H1 (cell line): ENCODE data around the gene DOCK8. TPM values are rescaled to one million over a fixed set of nuclear protein-coding genes. Genes with fewer than 3 reads are reported as not detected.

Source experiments
- CTCF ChIA-PET: fragments of 300-600 bp; sonication (Branson Sonifier 250); formaldehyde crosslinking; loops from one replicate; lab custom pipeline; 2021; ENCODE audit not compliant: partially characterized antibody; lab: Charles Lee
- POLR2A ChIA-PET: fragments of 300-600 bp; sonication (Branson Sonifier 250); formaldehyde crosslinking; loops from one replicate; lab custom pipeline; 2021; ENCODE audit warnings: inconsistent platforms; ENCODE audit not compliant: partially characterized antibody; lab: Charles Lee
- DNase-seq, 2 experiments: peaks; one replicate each; pipeline versions ENCODE4 v3.0.0 to v3.0.0-alpha.2; 2010 to 2022; ENCODE audit warnings: low spot score in 2 of 2, low read depth in 1 of 2, mixed read lengths in 1 of 2
- FAIRE-seq: peaks from 2 replicates; lab custom pipeline; 2011; peaks lifted over from hg19 to GRCh38; lab: Jason Lieb, UNC
- H2AFZ ChIP-seq: 2 replicates; pipeline ENCODE4 v1.8.1; 2012; ENCODE audit warnings: low read length, inconsistent platforms
- H2AK5ac ChIP-seq: 2 replicates; pipeline ENCODE4 v1.6.1; 2013; ENCODE audit warnings: low read depth, low read length
- H2BK120ac ChIP-seq: replicated peaks from 2 replicates; pipeline ENCODE3; 2013; ENCODE audit warnings: low read depth, low read length, inconsistent platforms
- H2BK12ac ChIP-seq: 2 replicates; pipeline ENCODE4 v1.6.1; 2013; ENCODE audit warnings: low read depth, low read length
- H2BK15ac ChIP-seq: 2 replicates; pipeline ENCODE4 v1.6.1; 2013; ENCODE audit warnings: low read length
- H2BK20ac ChIP-seq: 2 replicates; pipeline ENCODE4 v1.6.1; 2013; ENCODE audit warnings: low read length
- H2BK5ac ChIP-seq: 2 replicates; pipeline ENCODE4 v1.6.1; 2013; ENCODE audit warnings: low read depth, low read length
- H3K14ac ChIP-seq: 2 replicates; pipeline ENCODE4 v1.6.1; 2013; ENCODE audit warnings: inconsistent platforms; ENCODE audit not compliant: insufficient read length
- H3K18ac ChIP-seq: 2 replicates; pipeline ENCODE4 v1.6.1; 2013; ENCODE audit warnings: low read length; ENCODE audit errors: extremely low read depth
- H3K23ac ChIP-seq: 2 replicates; pipeline ENCODE4 v1.6.1; 2013; ENCODE audit warnings: inconsistent platforms; ENCODE audit not compliant: insufficient read length
- H3K23me2 ChIP-seq: 2 replicates; pipeline ENCODE4 v1.6.1; 2013; ENCODE audit warnings: low read depth, low read length
- H3K27ac ChIP-seq: 2 replicates; pipeline ENCODE4 v1.6.1; 2011; ENCODE audit warnings: low read depth, low read length, inconsistent platforms
- H3K27me3 ChIP-seq, 4 experiments: replicated peaks in 1 of 4; 1 replicate in 1 of 4; 2 replicates in 3 of 4; pipeline versions ENCODE4 v1.6.1 to v1.8.1; 2011 to 2013; ENCODE audit warnings: low read length in 3 of 4, mild to moderate bottlenecking in 3 of 4, inconsistent platforms in 2 of 4, mixed read lengths in 2 of 4, moderate library complexity in 1 of 4; ENCODE audit not compliant: control insufficient read depth in 3 of 4, insufficient read depth in 3 of 4; ENCODE audit errors: extremely low read depth in 1 of 4
- H3K36me3 ChIP-seq, 4 experiments: 2 replicates each; pipeline versions ENCODE4 v1.6.1 to v1.8.1; 2011 to 2013; ENCODE audit warnings: mild to moderate bottlenecking in 4 of 4, low read length in 3 of 4, moderate library complexity in 2 of 4, control low read depth in 1 of 4, inconsistent platforms in 1 of 4; ENCODE audit not compliant: insufficient read depth in 4 of 4, control insufficient read depth in 2 of 4
- H3K4ac ChIP-seq: replicated peaks from 2 replicates; pipeline ENCODE3; 2013; ENCODE audit warnings: low read length, low read depth, mixed read lengths, inconsistent platforms; ENCODE audit not compliant: insufficient read length
- H3K4me1 ChIP-seq, 4 experiments: replicated peaks in 1 of 4; 1 replicate in 1 of 4; 2 replicates in 3 of 4; pipeline versions ENCODE4 v1.6.1 to v1.8.1; 2011 to 2013; ENCODE audit warnings: low read length in 3 of 4, inconsistent platforms in 2 of 4, mixed read lengths in 1 of 4; ENCODE audit not compliant: insufficient read depth in 4 of 4, control insufficient read depth in 3 of 4
- H3K4me2 ChIP-seq, 2 experiments: 2 replicates each; pipeline versions ENCODE4 v1.6.1 to v1.8.1; 2011 to 2013; ENCODE audit warnings: low read depth in 2 of 2, low read length in 2 of 2, control low read depth in 1 of 2, inconsistent platforms in 1 of 2, mild to moderate bottlenecking in 1 of 2; ENCODE audit not compliant: insufficient read depth in 1 of 2
- H3K4me3 ChIP-seq, 4 experiments: fragments of 200-600, 300-600 bp in 1 of 4; sonication (generic), shearing (Covaris generic), sonication (Bioruptor Twin) in 1 of 4; 2 replicates each; pipeline versions ENCODE4 v1.5.1 to v1.8.1; 2011 to 2016; ENCODE audit warnings: low read length in 4 of 4, low read depth in 3 of 4, control low read depth in 2 of 4, inconsistent platforms in 2 of 4, mild to moderate bottlenecking in 2 of 4, mixed read lengths in 1 of 4, moderate library complexity in 1 of 4; ENCODE audit not compliant: insufficient read depth in 2 of 4; ENCODE audit errors: extremely low read depth in 1 of 4
- H3K56ac ChIP-seq: replicated peaks from 2 replicates; pipeline ENCODE3; 2013; ENCODE audit warnings: low read depth, mild to moderate bottlenecking, mixed read lengths, low read length, inconsistent platforms; ENCODE audit not compliant: insufficient read length
- H3K79me1 ChIP-seq: 2 replicates; pipeline ENCODE4 v1.6.1; 2013; ENCODE audit warnings: low read depth, low read length, control low read depth
- H3K79me2 ChIP-seq, 2 experiments: 2 replicates each; pipeline versions ENCODE4 v1.6.1 to v1.8.1; 2012 to 2013; ENCODE audit warnings: low read length in 2 of 2, mild to moderate bottlenecking in 2 of 2, inconsistent platforms in 1 of 2; ENCODE audit not compliant: insufficient read depth in 2 of 2, control insufficient read depth in 1 of 2
- H3K9ac ChIP-seq, 4 experiments: replicated peaks in 1 of 4; 1 replicate in 1 of 4; 2 replicates in 3 of 4; pipeline versions ENCODE4 v1.6.1 to v1.8.1; 2011 to 2013; ENCODE audit warnings: low read depth in 3 of 4, low read length in 3 of 4, control low read depth in 2 of 4, mild to moderate bottlenecking in 2 of 4, moderate library complexity in 2 of 4, inconsistent platforms in 1 of 4; ENCODE audit errors: extremely low read depth in 1 of 4
- H3K9me3 ChIP-seq, 2 experiments: 2 replicates each; pipeline versions ENCODE4 v1.6.1 to v1.8.1; 2012 to 2013; ENCODE audit warnings: mild to moderate bottlenecking in 2 of 2, moderate library complexity in 2 of 2, control low read depth in 1 of 2, inconsistent platforms in 1 of 2, low read depth in 1 of 2, low read length in 1 of 2, mixed read lengths in 1 of 2; ENCODE audit not compliant: insufficient read depth in 2 of 2
- H4K20me1 ChIP-seq, 2 experiments: replicated peaks in 1 of 2; 2 replicates each; pipeline versions ENCODE3 to v1.8.1; 2011 to 2013; ENCODE audit warnings: inconsistent platforms in 2 of 2, low read length in 2 of 2, mild to moderate bottlenecking in 1 of 2; ENCODE audit not compliant: insufficient read depth in 2 of 2, control insufficient read depth in 1 of 2
- H4K5ac ChIP-seq: 2 replicates; pipeline ENCODE4 v1.6.1; 2013; ENCODE audit warnings: low read length, low read depth, mixed read lengths, inconsistent platforms; ENCODE audit not compliant: insufficient read length
- H4K8ac ChIP-seq: 2 replicates; pipeline ENCODE4 v1.8.0; 2013; ENCODE audit warnings: mild to moderate bottlenecking, moderate library complexity, low read length, inconsistent platforms; ENCODE audit not compliant: insufficient read depth; ENCODE audit errors: extremely low read depth
- H4K91ac ChIP-seq: replicated peaks from 2 replicates; pipeline ENCODE3; 2013; ENCODE audit warnings: low read length, mixed read lengths, inconsistent platforms; ENCODE audit not compliant: insufficient read length
- EZH2 ChIP-seq: fragments of 200-600 bp; sonication (generic); IDR thresholded peaks from 2 replicates; pipeline ENCODE4 v1.7.1; 2012; ENCODE audit warnings: low read depth, mild to moderate bottlenecking, moderate library complexity, low read length, inconsistent platforms; ENCODE audit not compliant: severe bottlenecking
- GTF2F1 ChIP-seq: IDR thresholded peaks from 2 replicates; pipeline ENCODE4 v1.6.1; 2012; ENCODE audit warnings: low read depth, low read length, improper control_type of control experiment, borderline replicate concordance
- JUND ChIP-seq: IDR thresholded peaks from 2 replicates; pipeline ENCODE4 v1.6.1; 2011; ENCODE audit warnings: mild to moderate bottlenecking, improper control_type of control experiment, low read length
- WGBS, 2 experiments: shearing (Covaris generic) in 1 of 2; methylation state at CpG; one replicate each; pipeline versions ENCODE4 v1.1.6 to v1.1.7; 2013 to 2015; ENCODE audit warnings: low lambda C conversion rate in 2 of 2, mixed read lengths in 2 of 2, inconsistent platforms in 1 of 2, low coverage in 1 of 2, missing lambda C conversion rate in 1 of 2; ENCODE audit not compliant: insufficient replicate concordance in 2 of 2, insufficient coverage in 1 of 2, insufficient read length in 1 of 2; ENCODE audit errors: extremely low coverage in 1 of 2, missing lambda C conversion rate in 1 of 2; 5-methylcytosine and 5-hydroxymethylcytosine counted together
- polyA plus RNA-seq, 7 experiments: library from polyadenylated mRNA; depleted of rRNA in 3 of 7; stranded (reverse) in 5 of 7; unstranded in 2 of 7; fragments of >200 nt in 5 of 7; fragments of 200-250 nt in 2 of 7; gene quantifications; 1 replicate in 5 of 7; 2 replicates in 1 of 7; 4 replicates in 1 of 7; pipeline versions ENCODE4 v1.2.1 to v1.2.3, GENCODE V29; 2011 to 2013; ENCODE audit warnings: missing spikeins in 2 of 7, mixed read lengths in 2 of 7
- total RNA-seq: library from RNA; stranded (reverse); fragmentation: NEBNext Ultra II Directional; extraction: Animal tissue kit (Norgen Biotek cat#: 25700); gene quantifications from 2 replicates; pipeline ENCODE4 v1.2.1, GENCODE V29; 2021

Gene DOCK8
- total and polyA plus RNA-seq, 2 of the 8 experiments (the other 6 are each of a cell fraction or from before 2014, with no cell fraction given), result 0.57 to 2.0 TPM

- Histone ChIP-seq H3K9ac (no peak overlapping the region), H3K4me2 (no peak overlapping the region), H4K8ac (no peak overlapping the region), H3K27ac (no peak overlapping the region), H3K18ac (no peak overlapping the region), H3K56ac (no peak overlapping the region), H3K79me1 (no peaks in the 10 kb centered on the region), H4K5ac (no peak overlapping the region), H2BK20ac (no peak overlapping the region), H3K36me3 (no peaks in the 10 kb centered on the region)
- FAIRE-seq, result no peak
- TF ChIP-seq JUND, result no peak
- no peak for TF ChIP-seq GTF2F1
- TF ChIP-seq EZH2, result no peak
- TF ChIP-seq, all 59 proteins: peak for 0
- 84% methylated on average over 2 of the region's 2 CpGs; no CpG with 5 or more reads in 1 of the 2 experiments for WGBS, 2 experiments
- no peak overlapping the region for H3K4ac ChIP-seq
- H2BK5ac ChIP-seq, result no peak overlapping the region
- ChIA-PET CTCF (no interaction called here), POLR2A (no interaction called here)
- no peaks in the 10 kb centered on the region for H3K23me2 ChIP-seq
- DNase-seq, result no peak
- H3K79me2 ChIP-seq, result no peaks in the 10 kb centered on the region
- H3K27me3 ChIP-seq, result no peaks in the 10 kb centered on the region
- no peaks in the 10 kb centered on the region for H3K9me3 ChIP-seq
- no peaks in the 10 kb centered on the region for H4K20me1 ChIP-seq
- H3K4me1 ChIP-seq, result no peaks in the 10 kb centered on the region
- no peak overlapping the region for H3K4me3 ChIP-seq
- H2BK15ac ChIP-seq, result no peak overlapping the region
- no peak overlapping the region for H3K14ac ChIP-seq
- H3K23ac ChIP-seq, result no peak overlapping the region
- no peak overlapping the region for H2BK12ac ChIP-seq
- no peak overlapping the region for H2AFZ ChIP-seq
- H4K91ac ChIP-seq, result no peak overlapping the region
- H2AK5ac ChIP-seq, result no peak overlapping the region
- H2BK120ac ChIP-seq, result no peak overlapping the region
These were observed 51.6 kb downstream of the DOCK8 start for GRCh38 chr9:266228-266627.
